Esophagus muscularis mucosa (tissue), 4 donors: Measurements from ENCODE around the gene NAA25. TPM values are rescaled to one million over a fixed set of nuclear protein-coding genes. Genes with fewer than 3 reads are reported as not detected.

Source experiments
- DNase-seq: peaks from one replicate; pipeline ENCODE4 v3.0.0-alpha.2; 2017; ENCODE audit errors: extremely low spot score
- H3K27ac ChIP-seq, 4 donors: fragments of 200-600 bp; sonication (generic); replicated peaks in 1 of 4; 1 replicate in 3 of 4; 2 replicates in 1 of 4; pipeline ENCODE4 v1.5.1; 2016 to 2019; ENCODE audit warnings: mild to moderate bottlenecking in 1 of 4
- H3K27me3 ChIP-seq, 4 donors: fragments of 200-600 bp; sonication (generic); one replicate each; pipeline versions ENCODE4 v1.5.1 to v1.6.0; 2016 to 2019
- H3K36me3 ChIP-seq, 4 donors: fragments of 200-600 bp; sonication (generic); one replicate each; pipeline ENCODE4 v1.5.1; 2016 to 2019
- H3K4me1 ChIP-seq, 4 donors: fragments of 200-600 bp; sonication (generic); one replicate each; pipeline ENCODE4 v1.5.1; 2016 to 2019
- H3K4me3 ChIP-seq, 4 donors: fragments of 200-600 bp; sonication (generic); 1 replicate in 2 of 4; 2 replicates in 2 of 4; pipeline ENCODE4 v1.5.1; 2016 to 2019; ENCODE audit warnings: mild to moderate bottlenecking in 4 of 4, moderate library complexity in 1 of 4
- H3K9me3 ChIP-seq, 4 donors: fragments of 200-600 bp; sonication (generic); 1 replicate in 3 of 4; 2 replicates in 1 of 4; pipeline ENCODE4 v1.5.1; 2016 to 2019
- CTCF ChIP-seq, 3 experiments: fragments of 200-600 bp in 2 of 3; fragments of 450-650 bp in 1 of 3; sonication (generic) in 2 of 3; IDR thresholded peaks; one replicate each; pipeline ENCODE4 v1.5.1; 2017 to 2019; ENCODE audit warnings: antibody characterized with exemption in 3 of 3, mild to moderate bottlenecking in 2 of 3, moderate library complexity in 1 of 3
- EP300 ChIP-seq: sonication (generic); formaldehyde crosslinking; IDR thresholded peaks from one replicate; pipeline ENCODE4 v1.6.1; 2017; ENCODE audit warnings: antibody characterized with exemption
- POLR2A ChIP-seq: fragments of 450-650 bp; IDR thresholded peaks from one replicate; pipeline ENCODE4 v1.6.1; 2017; ENCODE audit warnings: antibody characterized with exemption, moderate library complexity, mild to moderate bottlenecking, low read depth
- POLR2AphosphoS5 ChIP-seq, 2 donors: sonication (generic); formaldehyde crosslinking; IDR thresholded peaks; one replicate each; pipeline ENCODE4 v1.6.1; 2017; ENCODE audit warnings: antibody characterized with exemption in 2 of 2
- WGBS: methylation state at CpG from one replicate; pipeline ENCODE4 v1.1.5; 2018; 5-methylcytosine and 5-hydroxymethylcytosine counted together
- intact Hi-C: fragments of 100-400 bp; cut with DNase I; formaldehyde crosslinking; loops from one replicate; pipeline ENCODE4 v1.15.1; 2023
- total RNA-seq, 4 donors: library from RNA; depleted of rRNA; stranded (reverse); fragments of >200 nt; gene quantifications; one replicate each; pipeline versions ENCODE4 v1.1.0 to v1.2.1, GENCODE V29; 2016

The NAA25 gene
- total RNA-seq, 4 donors from 2014 or later = 11.9 to 18.7 (median 13.2) TPM

GRCh38 chr12:112096070-112096469, 12.5 kb downstream of the NAA25 start:
- intact Hi-C loops = no loop called here
- Histone ChIP-seq H3K27ac (no peak overlapping the region), H3K4me1 (peaks cover 12 to 22% (median 18%) of the 10 kb centered on the region in 4 donors), H3K9me3 (no peaks in the 10 kb centered on the region), H3K36me3 (peaks cover 0 to 53% (median 35%) of the 10 kb centered on the region in 4 donors), H3K27me3 (no peaks in the 10 kb centered on the region), H3K4me3 (no peak overlapping the region)
- no peak for TF ChIP-seq POLR2AphosphoS5 (IDR thresholded peaks at IDR 0.05)
- TF ChIP-seq CTCF (IDR thresholded peaks at IDR 0.05) = no peak
- no peak for TF ChIP-seq POLR2A
- TF ChIP-seq EP300 = no peak
- DNase-seq = no peak

GRCh38 chr12:112091563-112091962, 17.0 kb downstream of the NAA25 start:
- intact Hi-C loops = no loop called here
- Histone ChIP-seq H3K4me1 (peaks cover 7 to 11% (median 10%) of the 10 kb centered on the region in 4 donors), H3K27ac (no peak overlapping the region), H3K4me3 (no peak overlapping the region), H3K9me3 (no peaks in the 10 kb centered on the region), H3K36me3 (peaks cover 6 to 61% (median 45%) of the 10 kb centered on the region in 4 donors), H3K27me3 (no peaks in the 10 kb centered on the region)
- TF ChIP-seq POLR2A (no peak), CTCF (IDR thresholded peaks at IDR 0.05) (no peak), POLR2AphosphoS5 (IDR thresholded peaks at IDR 0.05) (no peak), EP300 (no peak)
- WGBS = 93% methylated on average over 3 of the region's 3 CpGs
- no peak for DNase-seq

- 86% methylated on average over 1 of the region's 1 CpG for WGBS
- TF ChIP-seq EP300 = no peak
- intact Hi-C loops = no loop called here
- Histone ChIP-seq H3K4me3 (no peak overlapping the region), H3K27ac (no peak overlapping the region), H3K9me3 (no peaks in the 10 kb centered on the region), H3K36me3 (peaks cover 6 to 89% (median 67%) of the 10 kb centered on the region in 4 donors), H3K4me1 (no peaks in the 10 kb centered on the region), H3K27me3 (no peaks in the 10 kb centered on the region)
- DNase-seq = no peak
These were observed 20.7 kb downstream of the NAA25 start for GRCh38 chr12:112087851-112088250.

- H3K27me3 ChIP-seq = no peaks in the 10 kb centered on the region
- no peaks in the 10 kb centered on the region for H3K4me1 ChIP-seq
- peaks cover 6 to 89% (median 63%) of the 10 kb centered on the region in 4 donors for H3K36me3 ChIP-seq
- DNase-seq = no peak
- TF ChIP-seq EP300 (no peak), CTCF (IDR thresholded peaks at IDR 0.05) (no peak), POLR2AphosphoS5 (IDR thresholded peaks at IDR 0.05) (no peak), POLR2A (no peak)
- no peaks in the 10 kb centered on the region for H3K9me3 ChIP-seq
- intact Hi-C loops = no loop called here
- no peak overlapping the region for H3K4me3 ChIP-seq
- WGBS = 94% methylated on average over 2 of the region's 2 CpGs
- no peak overlapping the region for H3K27ac ChIP-seq
These were observed 21.3 kb downstream of the NAA25 start for GRCh38 chr12:112087055-112087850.

- WGBS = 75% methylated on average over 2 of the region's 2 CpGs
- TF ChIP-seq EP300 (no peak), CTCF (IDR thresholded peaks at IDR 0.05) (no peak), POLR2AphosphoS5 (IDR thresholded peaks at IDR 0.05) (no peak), POLR2A (no peak)
- intact Hi-C loops = no loop called here
- no peaks in the 10 kb centered on the region for H3K27me3 ChIP-seq
- H3K27ac ChIP-seq = no peak overlapping the region
- peaks cover 67 to 100% (median 94%) of the 10 kb centered on the region in 4 donors for H3K36me3 ChIP-seq
- no peaks in the 10 kb centered on the region for H3K4me1 ChIP-seq
- H3K4me3 ChIP-seq = no peak overlapping the region
- no peak for DNase-seq
- H3K9me3 ChIP-seq = no peaks in the 10 kb centered on the region
These were observed 42.0 kb downstream of the NAA25 start for GRCh38 chr12:112066566-112066965.
